ENCODE measurements around the gene LGALSL. TPM values are rescaled to one million over a fixed set of nuclear protein-coding genes. Genes with fewer than 3 reads are reported as not detected.

The LGALSL gene
- total RNA-seq, 1 donor from 2014 or later, result 13.0 TPM

DNA sequence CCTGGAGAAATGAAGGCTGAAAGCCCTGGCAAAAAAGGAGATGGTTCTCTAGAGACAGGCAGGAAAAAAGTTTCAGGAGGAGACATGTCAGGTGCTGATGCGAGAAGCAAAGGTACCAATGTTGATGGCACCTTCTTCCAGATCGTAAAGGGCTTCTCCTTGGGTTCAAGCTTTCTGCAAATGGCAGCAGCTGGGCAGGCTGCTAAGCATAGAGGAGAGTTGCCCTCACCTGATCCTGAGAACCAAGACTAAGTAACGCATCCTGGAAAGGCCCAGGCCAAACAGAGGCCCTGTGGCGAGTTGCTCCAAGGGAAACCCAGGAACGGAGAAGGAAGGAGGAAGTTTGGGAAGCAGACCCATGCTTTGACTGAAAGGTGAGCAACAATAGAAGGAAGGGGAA is 46.6 kb downstream of the LGALSL start:
- DNase-seq (ENCODE audit: extremely low spot score in 2 of 2), result peak in 1 of 2 donors; percentile 65
- intact Hi-C loops (cut with DNase I), result no loop called here
- TF ChIP-seq POLR2A (IDR thresholded peaks at IDR 0.05), result no peak
- TF ChIP-seq, protein P1, sequence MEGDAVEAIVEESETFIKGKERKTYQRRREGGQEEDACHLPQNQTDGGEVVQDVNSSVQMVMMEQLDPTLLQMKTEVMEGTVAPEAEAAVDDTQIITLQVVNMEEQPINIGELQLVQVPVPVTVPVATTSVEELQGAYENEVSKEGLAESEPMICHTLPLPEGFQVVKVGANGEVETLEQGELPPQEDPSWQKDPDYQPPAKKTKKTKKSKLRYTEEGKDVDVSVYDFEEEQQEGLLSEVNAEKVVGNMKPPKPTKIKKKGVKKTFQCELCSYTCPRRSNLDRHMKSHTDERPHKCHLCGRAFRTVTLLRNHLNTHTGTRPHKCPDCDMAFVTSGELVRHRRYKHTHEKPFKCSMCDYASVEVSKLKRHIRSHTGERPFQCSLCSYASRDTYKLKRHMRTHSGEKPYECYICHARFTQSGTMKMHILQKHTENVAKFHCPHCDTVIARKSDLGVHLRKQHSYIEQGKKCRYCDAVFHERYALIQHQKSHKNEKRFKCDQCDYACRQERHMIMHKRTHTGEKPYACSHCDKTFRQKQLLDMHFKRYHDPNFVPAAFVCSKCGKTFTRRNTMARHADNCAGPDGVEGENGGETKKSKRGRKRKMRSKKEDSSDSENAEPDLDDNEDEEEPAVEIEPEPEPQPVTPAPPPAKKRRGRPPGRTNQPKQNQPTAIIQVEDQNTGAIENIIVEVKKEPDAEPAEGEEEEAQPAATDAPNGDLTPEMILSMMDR (IDR thresholded peaks at IDR 0.05), result no peak
- no peak for TF ChIP-seq POLR2AphosphoS5 (IDR thresholded peaks at IDR 0.05; ENCODE audit: insufficient read depth in 1 of 2, low read depth in 1 of 2)
- no peaks in the 10 kb centered on the region for H3K9me3 ChIP-seq
- H3K27ac ChIP-seq, result no peak overlapping the region
- no peak overlapping the region for H3K4me3 ChIP-seq
- H3K4me1 ChIP-seq, result no peaks in the 10 kb centered on the region
- H3K27me3 ChIP-seq, result no peaks in the 10 kb centered on the region
- H3K36me3 ChIP-seq, result no peaks in the 10 kb centered on the region

DNA sequence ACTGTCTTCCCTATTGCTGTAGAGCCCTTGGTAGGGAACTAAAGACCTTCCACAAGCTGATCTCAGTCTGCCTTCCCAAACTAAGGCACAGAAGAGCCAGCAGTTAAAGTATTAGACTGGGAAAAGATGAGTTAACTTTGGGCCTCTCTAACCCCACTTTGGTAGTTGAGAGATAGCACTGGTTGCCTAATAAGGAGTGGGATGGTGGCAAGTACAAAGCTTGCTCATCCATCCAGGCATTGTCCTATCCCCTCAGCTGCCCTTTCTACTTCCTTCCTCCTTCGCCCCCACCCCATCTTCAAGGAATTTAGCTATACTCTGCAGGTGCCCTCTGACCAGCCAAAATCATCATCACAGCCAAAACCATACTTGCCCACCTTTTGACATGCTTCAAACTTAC is 48.0 kb downstream of the LGALSL start:
- H3K36me3 ChIP-seq, result no peaks in the 10 kb centered on the region
- H3K27ac ChIP-seq, result no peak overlapping the region
- no peaks in the 10 kb centered on the region for H3K4me1 ChIP-seq
- intact Hi-C loops (cut with DNase I), result no loop called here
- no peaks in the 10 kb centered on the region for H3K27me3 ChIP-seq
- no peaks in the 10 kb centered on the region for H3K9me3 ChIP-seq
- no peak overlapping the region for H3K4me3 ChIP-seq
- no peak for TF ChIP-seq POLR2AphosphoS5 (IDR thresholded peaks at IDR 0.05; ENCODE audit: insufficient read depth in 1 of 2, low read depth in 1 of 2)
- no peak for TF ChIP-seq POLR2A (IDR thresholded peaks at IDR 0.05)
- TF ChIP-seq, protein P1 (IDR thresholded peaks at IDR 0.05), result no peak
- no peak for DNase-seq (ENCODE audit: extremely low spot score in 2 of 2)

DNA sequence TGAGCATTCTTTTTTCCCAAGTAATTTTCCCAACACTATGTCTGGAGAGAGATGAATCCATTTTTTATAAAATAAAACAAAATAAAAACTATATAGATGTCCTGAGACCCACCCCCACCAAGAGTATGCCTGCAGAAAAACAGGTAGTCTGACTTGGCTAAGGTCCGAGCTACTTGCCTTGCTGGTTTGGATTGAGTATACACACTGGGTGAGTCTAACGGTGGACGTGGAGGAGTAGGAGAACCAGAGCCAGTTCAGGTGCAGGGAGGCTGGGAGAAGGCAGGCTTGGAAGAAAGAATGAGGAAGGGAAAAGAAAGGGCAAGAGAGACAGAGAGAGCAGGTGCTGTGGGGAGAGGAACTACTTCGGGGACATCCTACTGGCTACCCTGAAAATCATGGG is 48.9 kb downstream of the LGALSL start:
- Histone ChIP-seq H3K4me1 (no peaks in the 10 kb centered on the region), H3K4me3 (no peak overlapping the region), H3K27ac (no peak overlapping the region), H3K9me3 (no peaks in the 10 kb centered on the region), H3K36me3 (no peaks in the 10 kb centered on the region), H3K27me3 (no peaks in the 10 kb centered on the region)
- intact Hi-C loops (cut with DNase I), result no loop called here
- no peak for DNase-seq (ENCODE audit: extremely low spot score in 2 of 2)
- TF ChIP-seq, protein P1 (IDR thresholded peaks at IDR 0.05), result no peak
- TF ChIP-seq POLR2A (IDR thresholded peaks at IDR 0.05) (no peak), POLR2AphosphoS5 (IDR thresholded peaks at IDR 0.05; ENCODE audit: insufficient read depth in 1 of 2, low read depth in 1 of 2) (no peak)

DNA sequence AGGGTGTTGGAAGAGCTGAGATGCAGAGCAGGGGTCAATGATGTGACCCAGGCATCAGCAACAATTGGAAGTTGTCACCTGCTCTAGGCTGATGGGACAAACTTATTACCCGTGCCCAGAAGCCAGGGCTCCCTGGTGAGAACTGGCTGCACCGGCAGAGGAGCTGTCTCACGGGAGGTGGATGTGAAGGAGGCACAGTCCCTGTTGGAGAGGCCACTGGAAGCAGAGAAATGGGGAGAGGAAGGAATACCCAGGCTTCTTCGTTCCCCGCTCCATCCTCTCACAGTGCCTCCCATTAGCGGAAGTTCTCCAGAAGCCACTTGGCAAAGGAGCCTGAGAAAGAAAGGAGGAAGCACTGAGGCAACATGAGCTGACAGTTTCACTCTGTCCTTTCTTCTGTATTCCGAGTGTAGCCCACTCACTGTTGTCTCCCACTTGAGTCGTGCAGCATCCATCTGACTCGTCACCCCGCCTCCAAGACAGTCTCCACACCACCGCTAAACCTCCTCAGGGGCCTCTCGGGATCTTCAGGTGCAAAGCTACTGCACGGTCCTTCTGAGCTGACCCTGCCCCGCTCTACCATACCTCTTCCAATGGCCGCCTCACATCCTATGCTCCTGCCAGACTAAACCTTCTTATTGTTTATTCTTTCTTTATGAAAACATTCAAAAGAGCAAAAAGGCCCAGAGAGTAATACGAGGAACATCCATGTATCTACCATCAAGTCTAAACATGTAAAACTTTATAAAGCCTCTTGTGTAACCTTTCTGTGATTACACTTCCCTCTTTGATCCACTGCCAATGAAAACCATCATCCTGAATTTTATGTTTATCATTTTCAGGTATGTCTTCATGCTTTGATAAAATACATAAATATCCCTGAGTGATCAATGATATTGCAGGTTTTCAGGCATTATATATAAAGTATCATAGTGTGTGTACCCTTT is 51.1 kb downstream of the LGALSL start:
- intact Hi-C loops (cut with DNase I), result no loop called here
- no peak overlapping the region for H3K27ac ChIP-seq
- peak in 1 of 2 donors; percentile 58 for DNase-seq (ENCODE audit: extremely low spot score in 2 of 2)
- H3K36me3 ChIP-seq, result no peaks in the 10 kb centered on the region
- H3K4me1 ChIP-seq, result no peaks in the 10 kb centered on the region
- H3K4me3 ChIP-seq, result no peak overlapping the region
- no peak for TF ChIP-seq POLR2A (IDR thresholded peaks at IDR 0.05)
- no peak for TF ChIP-seq POLR2AphosphoS5 (IDR thresholded peaks at IDR 0.05; ENCODE audit: insufficient read depth in 1 of 2, low read depth in 1 of 2)
- TF ChIP-seq, protein P1 (IDR thresholded peaks at IDR 0.05), result no peak
- no peaks in the 10 kb centered on the region for H3K9me3 ChIP-seq
- H3K27me3 ChIP-seq, result no peaks in the 10 kb centered on the region

DNA sequence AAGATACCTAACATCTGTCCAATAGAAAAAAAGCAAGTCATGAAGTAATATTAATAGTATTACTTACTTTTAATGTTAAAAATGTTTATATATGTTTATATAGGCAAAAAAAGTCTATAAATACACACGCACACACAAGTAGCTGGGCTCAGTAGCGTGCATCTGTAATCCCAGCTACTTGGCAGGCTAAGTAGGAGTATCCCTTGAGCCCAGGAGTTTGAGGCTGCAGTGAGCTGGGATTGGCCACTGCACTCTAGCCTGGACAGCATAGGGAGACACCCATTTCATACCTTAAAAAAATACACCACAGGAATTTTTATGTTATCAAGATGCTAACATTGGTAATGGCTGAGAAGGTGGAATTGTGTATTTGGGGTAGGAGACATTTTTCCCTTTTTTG is 52.7 kb downstream of the LGALSL start:
- no peak overlapping the region for H3K4me3 ChIP-seq

More for the DNA sequence above, 52.7 kb downstream of the LGALSL start:
- H3K4me1 ChIP-seq, result no peaks in the 10 kb centered on the region
- no peak for DNase-seq (ENCODE audit: extremely low spot score in 2 of 2)
- H3K27me3 ChIP-seq, result no peaks in the 10 kb centered on the region
- intact Hi-C loops (cut with DNase I), result no loop called here
- no peaks in the 10 kb centered on the region for H3K9me3 ChIP-seq
- H3K27ac ChIP-seq, result no peak overlapping the region
- TF ChIP-seq POLR2A (IDR thresholded peaks at IDR 0.05) (no peak), POLR2AphosphoS5 (IDR thresholded peaks at IDR 0.05; ENCODE audit: insufficient read depth in 1 of 2, low read depth in 1 of 2) (no peak)
- TF ChIP-seq, protein P1 (IDR thresholded peaks at IDR 0.05), result no peak
- no peaks in the 10 kb centered on the region for H3K36me3 ChIP-seq

Data from vagina (tissue), 2 donors.